ENCODE results near the gene SLC9A1. TPM values are rescaled to one million over a fixed set of nuclear protein-coding genes. Genes with fewer than 3 reads are reported as not detected.

The SLC9A1 gene
- total and polyA plus RNA-seq, 10 of the 15 experiments (the other 5 are each of a cell fraction or from before 2014, with no cell fraction given) = 0.87 to 21.4 (median 4.3) TPM

DNA sequence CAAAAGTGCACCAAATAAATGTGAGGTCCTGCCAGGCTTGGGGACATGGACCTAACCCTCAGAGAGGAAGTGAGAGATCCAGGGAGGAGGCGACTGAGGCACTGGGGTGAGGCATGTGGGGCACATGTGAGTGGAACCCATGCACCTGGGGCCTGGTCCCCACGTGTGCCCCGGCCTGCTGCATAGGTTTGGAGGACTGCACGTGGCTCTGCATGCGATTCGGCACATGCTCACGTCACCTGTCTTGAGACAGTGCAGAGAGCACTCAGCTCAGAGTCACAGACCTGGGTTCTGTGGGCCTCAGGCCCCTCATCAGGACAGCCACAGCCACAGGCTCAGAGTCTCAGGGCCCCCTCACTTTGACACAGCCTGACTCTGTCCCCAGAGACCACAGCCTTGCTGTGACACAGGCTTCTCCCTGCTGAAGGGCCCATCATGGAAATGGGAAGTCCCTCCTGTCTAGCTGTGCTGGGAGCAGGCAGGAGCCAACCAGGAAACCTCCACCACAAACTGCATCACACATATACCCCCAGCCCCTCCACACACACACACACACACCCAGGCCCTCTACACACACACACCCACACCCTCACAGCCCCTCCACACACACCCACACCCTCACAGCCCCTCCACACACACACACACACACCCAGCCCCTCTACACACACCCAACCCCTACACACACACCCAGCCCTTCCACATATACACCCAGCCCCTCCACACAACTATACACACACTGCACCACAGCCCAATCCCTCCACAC is 48.2 kb downstream of the SLC9A1 start (continued):
- TF ChIP-seq, protein P1, sequence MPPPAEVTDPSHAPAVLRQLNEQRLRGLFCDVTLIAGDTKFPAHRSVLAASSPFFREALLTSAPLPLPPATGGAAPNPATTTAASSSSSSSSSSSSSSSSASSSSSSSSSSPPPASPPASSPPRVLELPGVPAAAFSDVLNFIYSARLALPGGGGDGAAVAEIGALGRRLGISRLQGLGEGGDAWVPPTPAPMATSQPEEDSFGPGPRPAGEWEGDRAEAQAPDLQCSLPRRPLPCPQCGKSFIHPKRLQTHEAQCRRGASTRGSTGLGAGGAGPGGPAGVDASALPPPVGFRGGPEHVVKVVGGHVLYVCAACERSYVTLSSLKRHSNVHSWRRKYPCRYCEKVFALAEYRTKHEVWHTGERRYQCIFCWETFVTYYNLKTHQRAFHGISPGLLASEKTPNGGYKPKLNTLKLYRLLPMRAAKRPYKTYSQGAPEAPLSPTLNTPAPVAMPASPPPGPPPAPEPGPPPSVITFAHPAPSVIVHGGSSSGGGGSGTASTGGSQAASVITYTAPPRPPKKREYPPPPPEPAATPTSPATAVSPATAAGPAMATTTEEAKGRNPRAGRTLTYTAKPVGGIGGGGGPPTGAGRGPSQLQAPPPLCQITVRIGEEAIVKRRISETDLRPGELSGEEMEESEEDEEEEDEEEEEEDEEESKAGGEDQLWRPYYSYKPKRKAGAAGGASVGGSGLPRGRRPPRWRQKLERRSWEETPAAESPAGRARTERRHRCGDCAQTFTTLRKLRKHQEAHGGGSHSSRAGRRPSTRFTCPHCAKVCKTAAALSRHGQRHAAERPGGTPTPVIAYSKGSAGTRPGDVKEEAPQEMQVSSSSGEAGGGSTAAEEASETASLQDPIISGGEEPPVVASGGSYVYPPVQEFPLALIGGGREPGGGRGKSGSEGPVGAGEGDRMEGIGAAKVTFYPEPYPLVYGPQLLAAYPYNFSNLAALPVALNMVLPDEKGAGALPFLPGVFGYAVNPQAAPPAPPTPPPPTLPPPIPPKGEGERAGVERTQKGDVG (CRISPR knock-in tag; IDR thresholded peaks at IDR 0.05) = no peak
- TF ChIP-seq NRF1 (conservative IDR thresholded peaks at IDR 0.05; ENCODE audit: low read depth, low read length) (no peak), EP300 (IDR thresholded peaks at IDR 0.05; ENCODE audit: borderline replicate concordance in 1 of 2, control insufficient read depth in 1 of 2, low read depth in 2 of 2, low read length in 2 of 2) (no peak; a peak in 1 of 4 replicates), SUZ12 (IDR thresholded peaks at IDR 0.05; ENCODE audit: unreplicated experiment) (no peak), SMAD5 (IDR thresholded peaks at IDR 0.05; ENCODE audit: low read depth) (no peak), JUNB (IDR thresholded peaks at IDR 0.05) (no peak), PAX8 (IDR thresholded peaks at IDR 0.05) (no peak), DPF2 (IDR thresholded peaks at IDR 0.05) (peak; percentile 65; the same call in 1 of the 2 replicates), POLR2A (IDR thresholded peaks at IDR 0.05; ENCODE audit: low read depth, low read length) (0 out of 2 replicates have a peak, but pooled peaks have one; percentile 28), SMC3 (IDR thresholded peaks at IDR 0.05; ENCODE audit: borderline replicate concordance, low read length) (no peak), EED (IDR thresholded peaks at IDR 0.05; ENCODE audit: low read depth) (peak; percentile 47; the same call in 1 of the 2 replicates), RUNX3 (IDR thresholded peaks at IDR 0.05; ENCODE audit: low read length) (0 out of 2 replicates have a peak, but pooled peaks have one; percentile 13), CTCF (IDR thresholded peaks at IDR 0.05 in 2 of 3, conservative IDR thresholded peaks at IDR 0.05 in 1 of 3; ENCODE audit: control insufficient read depth in 2 of 3, extremely low read depth in 1 of 3, insufficient read depth in 1 of 3, low read depth in 3 of 3, low read length in 3 of 3) (no peak), SREBF2 (IDR thresholded peaks at IDR 0.05; ENCODE audit: low read length) (no peak), PML (IDR thresholded peaks at IDR 0.05; ENCODE audit: low read length) (no peak), ZNF384 (IDR thresholded peaks at IDR 0.05; ENCODE audit: borderline replicate concordance, low read depth, low read length) (no peak), EGR1 (IDR thresholded peaks at IDR 0.05; ENCODE audit: borderline replicate concordance in 1 of 2, low read depth in 2 of 2, low read length in 2 of 2) (peak in 1 of 2 experiments; percentile 9; a peak in 1 of 3 replicates), SUPT20H (IDR thresholded peaks at IDR 0.05; ENCODE audit: borderline replicate concordance, control insufficient read depth, low read depth, low read length) (no peak), NBN (IDR thresholded peaks at IDR 0.05) (peak; percentile 73; the same call in 1 of the 2 replicates), RAD21 (IDR thresholded peaks at IDR 0.05; ENCODE audit: insufficient read depth, low read depth, low read length) (no peak), RCOR1 (conservative IDR thresholded peaks at IDR 0.05; ENCODE audit: low read depth, low read length) (no peak), NFYB (IDR thresholded peaks at IDR 0.05; ENCODE audit: insufficient read depth, low read depth, low read length) (no peak)
- TF ChIP-seq, protein P2, sequence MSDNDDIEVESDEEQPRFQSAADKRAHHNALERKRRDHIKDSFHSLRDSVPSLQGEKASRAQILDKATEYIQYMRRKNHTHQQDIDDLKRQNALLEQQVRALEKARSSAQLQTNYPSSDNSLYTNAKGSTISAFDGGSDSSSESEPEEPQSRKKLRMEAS (IDR thresholded peaks at IDR 0.05; ENCODE audit: low read depth, low read length) = peak; percentile 95; the same call in 1 of the 2 replicates
- TF ChIP-seq, protein P3, sequence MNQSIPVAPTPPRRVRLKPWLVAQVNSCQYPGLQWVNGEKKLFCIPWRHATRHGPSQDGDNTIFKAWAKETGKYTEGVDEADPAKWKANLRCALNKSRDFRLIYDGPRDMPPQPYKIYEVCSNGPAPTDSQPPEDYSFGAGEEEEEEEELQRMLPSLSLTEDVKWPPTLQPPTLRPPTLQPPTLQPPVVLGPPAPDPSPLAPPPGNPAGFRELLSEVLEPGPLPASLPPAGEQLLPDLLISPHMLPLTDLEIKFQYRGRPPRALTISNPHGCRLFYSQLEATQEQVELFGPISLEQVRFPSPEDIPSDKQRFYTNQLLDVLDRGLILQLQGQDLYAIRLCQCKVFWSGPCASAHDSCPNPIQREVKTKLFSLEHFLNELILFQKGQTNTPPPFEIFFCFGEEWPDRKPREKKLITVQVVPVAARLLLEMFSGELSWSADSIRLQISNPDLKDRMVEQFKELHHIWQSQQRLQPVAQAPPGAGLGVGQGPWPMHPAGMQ (IDR thresholded peaks at IDR 0.05; ENCODE audit: borderline replicate concordance) = no peak

Measured in GM12878 (cell line).